IgD-negative memory B cell (primary cell): ENCODE measurements around the gene OSBPL3. TPM values are rescaled to one million over a fixed set of nuclear protein-coding genes. Genes with fewer than 3 reads are reported as not detected.

ENCODE experiments used
- H3K27ac Mint-ChIP-seq, 3 donors: one replicate each; pipeline ENCODE4 v1.8.0; 2020 to 2022; ENCODE audit warnings: mild to moderate bottlenecking in 3 of 3, mixed read lengths in 3 of 3, moderate library complexity in 1 of 3
- H3K27me3 Mint-ChIP-seq: one replicate; pipeline ENCODE4 v1.8.0; 2021; ENCODE audit warnings: mixed read lengths
- H3K36me3 Mint-ChIP-seq: one replicate; pipeline ENCODE4 v1.8.0; 2020; ENCODE audit warnings: mild to moderate bottlenecking, mixed read lengths
- H3K4me1 Mint-ChIP-seq, 3 donors: one replicate each; pipeline ENCODE4 v1.8.0; 2020 to 2022; ENCODE audit warnings: mixed read lengths in 3 of 3, mild to moderate bottlenecking in 1 of 3
- H3K4me3 Mint-ChIP-seq, 4 donors: one replicate each; pipeline ENCODE4 v1.8.0; 2020 to 2022; ENCODE audit warnings: mild to moderate bottlenecking in 4 of 4, mixed read lengths in 4 of 4, moderate library complexity in 3 of 4
- H3K9me3 Mint-ChIP-seq, 3 donors: one replicate each; pipeline ENCODE4 v1.8.0; 2020 to 2021; ENCODE audit warnings: mixed read lengths in 3 of 3, mild to moderate bottlenecking in 1 of 3
- polyA plus RNA-seq: library from polyadenylated mRNA; unstranded; fragments of 300-500 nt; fragmentation: Illumina TruSeq; gene quantifications from one replicate; pipeline ENCODE4 v1.2.3, GENCODE V29; 2021

OSBPL3 gene
- polyA plus RNA-seq, 1 donor from 2014 or later: 13.0 TPM

DNA sequence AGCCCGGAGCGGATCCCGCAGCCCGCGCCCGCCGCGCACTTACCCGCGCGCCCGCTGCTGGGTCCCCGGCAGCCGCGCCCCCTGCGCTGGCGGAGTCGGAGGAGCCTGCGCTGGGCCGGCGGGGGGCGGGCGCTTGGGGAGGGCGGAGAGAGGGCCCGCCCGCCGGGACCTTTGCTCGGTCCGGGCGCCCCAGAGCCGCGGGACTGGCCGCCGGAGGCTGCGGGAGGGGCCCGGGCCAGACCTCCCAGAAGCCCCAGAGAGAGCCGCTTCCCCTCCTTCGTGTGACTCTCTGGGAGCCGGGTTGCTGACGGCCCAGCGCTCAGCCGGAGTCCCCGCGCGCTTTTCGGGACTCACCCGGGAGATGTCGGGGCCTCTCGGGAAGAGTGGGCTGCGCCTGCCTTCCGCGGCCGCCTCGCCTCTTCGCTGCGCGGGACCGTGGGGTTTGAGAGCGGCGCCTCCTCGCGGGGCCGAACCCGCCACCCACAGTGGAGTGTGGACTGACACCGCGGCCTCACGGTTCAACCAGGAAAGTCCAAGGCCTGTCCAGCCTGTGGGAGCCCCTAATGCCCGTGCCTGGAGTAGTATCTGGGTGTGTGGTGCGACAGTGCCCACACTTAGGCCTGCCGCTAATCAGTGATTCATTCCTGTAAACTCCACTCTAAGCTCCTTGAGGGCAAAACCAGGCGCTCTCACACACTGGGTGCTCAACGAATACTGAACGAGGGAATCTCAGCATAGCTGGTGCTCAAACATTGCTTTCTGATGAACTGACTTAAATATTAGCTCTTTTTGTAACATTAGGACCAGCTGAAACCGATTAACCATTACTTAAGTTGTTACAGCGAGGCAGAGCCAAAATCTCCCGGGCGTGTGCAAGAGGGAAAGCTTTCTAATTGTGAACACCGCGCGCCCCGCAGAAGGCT lies 222.4 kb downstream of the OSBPL3 start, which contains the start of gene GSDME:
Gene GSDME, minus strand, starts transcription at position 112 of the 923 bp plus-strand sequence. CDS start 7,690 bp downstream, outside the sequence.
- Mint-ChIP-seq H3K36me3 (no peaks in the 10 kb centered on the region), H3K27ac (peak within 1 kb of the TSS in 2 of 3 donors; percentile 34 to 58), H3K4me1 (peaks cover 8 to 15% (median 9%) of the 10 kb centered on the region in 3 donors), H3K9me3 (peaks cover 0 to 2% (median 0%) of the 10 kb centered on the region in 3 donors), H3K27me3 (peaks cover 30% of the 10 kb centered on the region), H3K4me3 (peak within 1 kb of the TSS; percentile 79 to 93 (median 88))

DNA sequence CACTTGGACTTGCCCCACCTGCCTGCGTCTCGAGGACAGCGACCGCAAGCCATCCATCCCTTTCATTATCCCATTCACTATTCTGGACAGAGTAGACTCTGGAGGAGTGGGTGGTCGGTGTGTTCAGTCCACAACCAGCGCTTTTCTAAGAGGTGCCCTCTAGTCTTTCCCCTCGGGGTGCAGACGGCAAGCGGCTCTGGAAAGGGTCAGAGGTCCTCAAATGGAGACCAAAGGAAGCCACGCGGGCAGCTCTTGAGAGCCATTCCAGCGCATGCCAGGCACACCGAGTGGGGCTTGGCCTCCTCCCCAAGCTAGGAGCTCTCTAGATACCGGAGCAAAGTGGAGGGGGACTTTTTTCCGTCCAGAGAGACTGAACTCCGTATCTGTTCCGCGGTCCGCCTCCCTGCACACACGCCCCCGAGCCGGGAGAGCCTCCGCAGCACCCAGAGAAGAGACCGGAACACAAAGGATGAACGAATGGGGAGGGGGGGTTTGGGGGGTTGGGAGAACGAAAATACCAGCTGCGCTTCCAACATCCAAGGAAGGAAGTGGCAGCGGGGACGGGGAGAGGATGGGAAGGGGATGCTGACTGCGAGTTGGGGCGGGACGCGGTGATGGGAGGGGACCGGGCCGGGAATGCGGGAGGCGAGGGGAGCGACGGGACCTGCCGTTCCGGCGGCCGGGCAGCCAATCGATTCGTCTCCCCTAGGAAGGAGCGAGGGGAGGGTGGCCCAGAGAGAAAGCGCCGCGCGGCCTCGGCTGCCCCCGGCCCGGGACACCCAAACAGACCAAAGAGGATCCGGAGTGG lies 223.2 kb downstream of the OSBPL3 start:
- H3K9me3 Mint-ChIP-seq: no peaks in the 10 kb centered on the region
- no peaks in the 10 kb centered on the region for H3K36me3 Mint-ChIP-seq
- peaks cover 8 to 15% (median 9%) of the 10 kb centered on the region in 3 donors for H3K4me1 Mint-ChIP-seq
- H3K27me3 Mint-ChIP-seq: peaks cover 32% of the 10 kb centered on the region
- H3K27ac Mint-ChIP-seq: no peak overlapping the region
- peak overlapping the region; percentile 79 to 93 (median 88) for H3K4me3 Mint-ChIP-seq

DNA sequence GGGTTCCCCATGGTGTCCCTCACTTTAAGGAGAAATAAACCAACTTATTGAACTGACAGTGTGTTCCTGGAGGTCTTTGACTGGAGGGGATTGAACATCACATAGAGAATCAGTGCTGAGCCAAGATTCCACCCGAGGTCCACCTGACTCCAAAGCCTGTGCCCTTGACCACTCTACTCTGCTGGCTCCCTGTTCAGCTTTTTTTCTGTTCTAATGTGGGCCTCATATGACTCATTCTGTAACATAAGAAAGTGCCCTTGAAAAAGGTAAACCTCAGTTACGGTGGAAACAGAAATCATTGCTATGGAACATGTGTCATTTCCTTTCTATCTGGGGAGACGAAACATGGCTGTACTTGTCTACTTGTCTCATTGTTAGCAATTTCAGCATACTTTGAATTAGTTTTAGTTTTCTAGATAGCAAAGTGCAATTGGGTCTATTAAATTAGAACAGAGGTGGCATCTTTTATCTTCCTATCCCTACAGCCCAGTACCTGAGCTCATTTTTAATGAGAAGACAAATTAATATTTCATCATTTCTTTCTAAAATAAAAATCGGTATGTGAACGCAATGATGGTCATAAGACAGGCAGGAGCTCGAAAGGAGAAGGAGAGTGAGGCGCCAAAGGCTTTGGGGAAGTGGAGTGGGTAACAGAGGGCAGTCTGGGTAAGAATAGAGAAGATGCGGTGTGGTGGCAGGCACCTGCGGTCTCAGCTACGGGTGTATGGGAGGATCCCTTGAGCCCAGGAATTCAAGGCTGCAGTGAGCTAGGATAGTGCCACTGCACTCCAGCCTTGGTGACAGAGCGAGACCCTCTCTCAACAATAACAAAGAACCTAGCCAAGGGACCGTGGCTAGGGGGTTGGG lies 224.2 kb downstream of the OSBPL3 start:
- H3K27ac Mint-ChIP-seq: peak overlapping the region in 1 of 3 donors; percentile 34
- H3K36me3 Mint-ChIP-seq: no peaks in the 10 kb centered on the region
- H3K4me3 Mint-ChIP-seq: peak overlapping the region; percentile 79 to 93 (median 88)
- H3K4me1 Mint-ChIP-seq: peaks cover 8 to 15% (median 9%) of the 10 kb centered on the region in 3 donors
- H3K27me3 Mint-ChIP-seq: peaks cover 32% of the 10 kb centered on the region
- H3K9me3 Mint-ChIP-seq: no peaks in the 10 kb centered on the region

DNA sequence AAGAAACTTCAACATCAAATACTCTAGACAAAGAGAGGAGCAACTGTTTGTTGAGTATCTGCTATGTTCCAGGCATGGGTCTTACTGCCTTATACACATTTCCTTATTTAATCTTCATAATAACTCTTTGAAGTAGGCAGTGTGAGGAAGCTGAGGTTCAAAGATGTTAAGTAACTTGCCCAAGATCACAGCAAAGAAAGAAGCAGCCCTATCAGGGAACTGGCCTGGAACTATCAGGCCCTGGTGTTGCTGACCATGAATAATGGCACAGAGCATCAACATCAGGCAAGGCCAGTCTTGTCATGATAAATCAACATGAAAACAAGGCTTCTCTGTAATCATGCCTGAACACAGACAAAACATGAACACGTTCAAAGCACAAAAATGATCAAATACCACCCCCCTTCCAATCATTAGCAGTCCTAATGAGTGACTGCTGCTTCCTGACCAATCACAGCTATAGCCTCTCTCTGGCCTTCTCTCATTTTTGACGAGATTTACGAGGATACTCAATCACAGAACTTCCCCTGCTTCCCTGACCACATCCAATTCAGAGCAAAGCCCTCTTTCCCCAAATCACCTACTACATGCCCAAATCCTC lies 225.0 kb downstream of the OSBPL3 start:
- Mint-ChIP-seq H3K36me3 (no peaks in the 10 kb centered on the region), H3K4me3 (peak overlapping the region in 2 of 4 donors; percentile 2 to 84), H3K27ac (no peak overlapping the region), H3K4me1 (peaks cover 8 to 15% (median 9%) of the 10 kb centered on the region in 3 donors), H3K27me3 (peaks cover 32% of the 10 kb centered on the region), H3K9me3 (no peaks in the 10 kb centered on the region)

DNA sequence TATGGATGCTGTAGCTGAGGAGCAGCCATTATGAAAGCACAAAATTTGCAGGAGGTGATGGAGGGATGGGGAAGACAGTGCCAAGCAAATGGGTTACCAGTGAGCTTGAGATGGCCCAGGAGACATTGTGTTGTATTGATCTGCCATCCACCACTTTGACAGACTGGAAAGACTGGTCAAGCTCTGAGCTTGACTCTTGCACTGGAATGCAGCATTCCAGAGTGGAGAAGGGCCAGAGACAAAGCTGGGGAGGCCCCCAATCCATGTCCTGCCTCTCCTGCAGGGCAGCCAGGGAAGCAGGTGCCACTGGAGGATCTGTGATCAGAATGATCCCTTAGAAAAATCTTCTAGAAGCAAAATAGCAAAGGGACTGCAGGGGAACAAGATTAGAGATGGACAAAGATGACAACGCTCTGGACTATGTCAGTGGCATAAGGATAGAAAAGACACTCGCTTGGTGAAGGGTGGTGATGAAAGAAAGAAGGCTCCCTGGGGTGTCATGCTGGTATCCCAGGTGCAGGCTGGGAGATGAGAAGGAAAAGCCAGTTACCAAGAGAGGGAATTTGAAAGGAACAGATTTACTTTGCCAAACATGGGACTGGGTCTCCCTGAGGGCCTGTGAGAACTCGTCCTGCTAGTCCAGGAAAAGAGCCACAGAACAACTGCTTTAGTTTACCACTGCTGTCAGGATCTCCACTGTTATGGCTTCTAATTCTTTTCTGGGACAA lies 227.7 kb downstream of the OSBPL3 start:
- no peak overlapping the region for H3K4me3 Mint-ChIP-seq
- peaks cover 8 to 13% (median 9%) of the 10 kb centered on the region in 3 donors for H3K4me1 Mint-ChIP-seq
- H3K9me3 Mint-ChIP-seq: no peaks in the 10 kb centered on the region
- no peak overlapping the region for H3K27ac Mint-ChIP-seq
- peaks cover 15% of the 10 kb centered on the region for H3K27me3 Mint-ChIP-seq
- H3K36me3 Mint-ChIP-seq: no peaks in the 10 kb centered on the region

DNA sequence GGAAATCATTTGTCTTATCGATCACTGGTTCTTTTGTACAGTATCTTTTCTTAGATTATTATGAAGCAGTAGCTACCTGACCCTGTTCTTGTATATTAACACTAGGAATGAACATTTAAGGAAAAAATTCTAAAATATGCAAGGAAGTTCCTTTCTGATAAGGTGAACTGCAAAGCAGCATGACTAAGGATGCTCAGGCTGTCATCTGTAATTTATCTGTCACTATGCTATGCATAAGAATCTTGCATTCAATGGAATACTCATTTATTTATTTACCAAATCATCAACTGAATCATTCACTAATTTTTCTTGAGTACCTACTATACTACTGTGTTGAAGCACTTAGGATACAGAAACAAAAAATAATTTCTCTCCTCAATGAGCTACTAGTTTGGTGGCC lies 228.5 kb downstream of the OSBPL3 start:
- no peaks in the 10 kb centered on the region for H3K36me3 Mint-ChIP-seq
- no peak overlapping the region for H3K4me3 Mint-ChIP-seq
- peaks cover 6 to 12% (median 8%) of the 10 kb centered on the region in 3 donors for H3K4me1 Mint-ChIP-seq
- peak overlapping the region in 1 of 3 donors; percentile 55 for H3K27ac Mint-ChIP-seq
- peaks cover 12% of the 10 kb centered on the region for H3K27me3 Mint-ChIP-seq
- H3K9me3 Mint-ChIP-seq: no peaks in the 10 kb centered on the region

DNA sequence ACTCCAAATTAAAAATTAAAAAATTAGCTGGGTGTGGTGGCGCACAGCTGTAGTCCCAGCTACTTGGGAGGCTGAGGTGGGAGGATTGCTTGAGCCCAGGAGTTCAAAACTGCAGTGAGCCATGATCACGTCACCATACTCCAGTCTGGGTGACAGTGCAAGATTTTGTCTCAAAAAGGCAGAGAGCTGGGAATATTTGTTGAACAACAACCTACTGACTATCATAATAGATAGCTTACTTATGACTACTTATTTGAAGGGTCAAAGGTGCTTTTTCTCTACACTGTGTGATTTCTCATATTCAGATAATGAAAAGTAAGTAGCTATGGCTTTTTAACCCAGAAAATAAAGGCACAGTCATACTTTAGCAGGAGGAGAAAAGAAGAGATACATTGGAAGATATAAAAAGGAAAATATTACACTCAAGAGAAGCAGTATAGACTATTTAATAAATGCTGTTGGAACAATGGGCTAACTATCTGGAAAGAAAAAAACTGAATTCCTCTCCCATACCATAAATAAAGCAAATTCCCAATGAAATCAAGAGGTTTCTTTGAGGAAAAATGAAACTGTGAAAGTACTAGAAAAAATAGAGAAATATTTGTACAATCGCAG lies 229.4 kb downstream of the OSBPL3 start:
- Mint-ChIP-seq H3K27ac (no peak overlapping the region), H3K27me3 (peaks cover 5% of the 10 kb centered on the region), H3K36me3 (no peaks in the 10 kb centered on the region), H3K4me3 (no peak overlapping the region), H3K9me3 (no peaks in the 10 kb centered on the region), H3K4me1 (peaks cover under 1 to 6% (median 1%) of the 10 kb centered on the region in 3 donors)

DNA sequence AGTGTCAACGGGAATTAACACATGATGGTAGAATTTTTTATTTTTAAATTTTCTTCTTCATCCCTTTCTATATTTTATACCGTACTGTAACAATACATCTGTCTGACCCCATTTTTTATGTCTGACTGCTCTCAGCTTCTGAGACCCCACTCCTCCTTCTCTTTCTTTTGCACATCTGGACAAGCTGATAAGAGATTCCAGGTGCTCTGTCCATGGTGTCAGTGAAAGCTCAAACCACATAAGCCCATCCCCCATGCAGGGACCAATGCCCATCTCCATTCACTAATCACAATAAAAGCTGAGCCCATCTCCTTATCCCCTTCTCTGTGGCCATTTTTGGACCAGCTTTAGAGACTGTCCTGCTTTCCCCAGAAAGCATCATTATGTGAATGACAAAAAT lies 231.5 kb downstream of the OSBPL3 start:
- no peaks in the 10 kb centered on the region for H3K9me3 Mint-ChIP-seq
- peaks cover 2% of the 10 kb centered on the region for H3K27me3 Mint-ChIP-seq
- H3K36me3 Mint-ChIP-seq: no peaks in the 10 kb centered on the region
- H3K4me1 Mint-ChIP-seq: no peaks in the 10 kb centered on the region
- no peak overlapping the region for H3K4me3 Mint-ChIP-seq
- no peak overlapping the region for H3K27ac Mint-ChIP-seq

Other genes with a start within 250 kb of the OSBPL3 start
- gene GSDME, start 222.7 kb downstream of the OSBPL3 start, polyA plus RNA-seq: 4.6 TPM
- gene CYCS, start 145.1 kb upstream of the OSBPL3 start, polyA plus RNA-seq: 142 TPM
- not detected for gene NPVF, start 248.3 kb upstream of the OSBPL3 start, polyA plus RNA-seq